ENCODE measurements around the gene GALM.
A peak's percentile ranks its signal among the peaks of the same experiment; 100 is the strongest.
"Not testable (repeated sequence)": the region's sequence is repeated elsewhere in the genome, so short reads cannot be mapped to it uniquely, and the experiment has no call there.

GALM gene

DNA sequence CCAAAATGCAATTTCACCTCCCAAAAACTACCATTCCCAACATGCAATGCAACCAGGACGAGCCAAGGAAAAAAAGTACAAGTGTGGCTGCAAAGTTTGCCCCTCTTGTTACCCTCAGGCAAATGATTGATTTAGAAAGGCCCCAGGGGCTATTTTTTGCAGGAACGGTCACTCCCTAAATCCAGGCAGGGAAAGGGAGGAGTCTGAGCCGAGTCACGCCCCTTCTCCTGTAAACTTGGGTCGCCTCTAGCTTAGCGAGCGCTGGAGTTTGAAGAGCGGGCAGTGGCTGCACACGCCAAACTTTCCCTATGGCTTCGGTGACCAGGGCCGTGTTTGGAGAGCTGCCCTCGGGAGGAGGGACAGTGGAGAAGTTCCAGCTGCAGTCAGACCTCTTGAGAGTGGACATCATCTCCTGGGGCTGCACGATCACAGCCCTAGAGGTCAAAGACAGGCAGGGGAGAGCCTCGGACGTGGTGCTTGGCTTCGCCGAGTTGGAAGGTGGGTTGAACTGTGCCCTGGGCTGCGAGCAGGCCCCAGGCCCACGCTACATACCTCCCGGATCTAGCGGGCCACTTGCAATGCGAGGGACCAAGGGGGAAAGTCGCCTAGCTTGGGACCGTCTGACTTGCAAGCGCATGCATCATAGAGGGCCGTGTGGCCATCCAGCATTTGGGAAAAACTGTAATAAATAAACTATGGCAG, at the start of gene GALM:
Gene GALM, plus strand, starts transcription at position 261 of the 702 bp plus-strand sequence. Its CDS starts 48 bp downstream, at position 309.
- DNase-seq = peak; percentile 23 to 81 (median 50)

GRCh38 chr2:38617301-38617700, 48.6 kb upstream of the GALM start:
- no peak for DNase-seq
- intact Hi-C loops (cut with DNase I) = no loop called here

More for the DNA sequence above, at the start of gene GALM:
- intact Hi-C loops (cut with DNase I) = loop anchor here (10.0 kb wide), 1 partner anchor 61 kb away; the partner anchor contains the start of gene HNRNPLL

- DNase-seq = no peak
- intact Hi-C loops (cut with DNase I) = no loop called here
Observed at GRCh38 chr2:38619458-38620164, 46.3 kb upstream of the GALM start.

DNA sequence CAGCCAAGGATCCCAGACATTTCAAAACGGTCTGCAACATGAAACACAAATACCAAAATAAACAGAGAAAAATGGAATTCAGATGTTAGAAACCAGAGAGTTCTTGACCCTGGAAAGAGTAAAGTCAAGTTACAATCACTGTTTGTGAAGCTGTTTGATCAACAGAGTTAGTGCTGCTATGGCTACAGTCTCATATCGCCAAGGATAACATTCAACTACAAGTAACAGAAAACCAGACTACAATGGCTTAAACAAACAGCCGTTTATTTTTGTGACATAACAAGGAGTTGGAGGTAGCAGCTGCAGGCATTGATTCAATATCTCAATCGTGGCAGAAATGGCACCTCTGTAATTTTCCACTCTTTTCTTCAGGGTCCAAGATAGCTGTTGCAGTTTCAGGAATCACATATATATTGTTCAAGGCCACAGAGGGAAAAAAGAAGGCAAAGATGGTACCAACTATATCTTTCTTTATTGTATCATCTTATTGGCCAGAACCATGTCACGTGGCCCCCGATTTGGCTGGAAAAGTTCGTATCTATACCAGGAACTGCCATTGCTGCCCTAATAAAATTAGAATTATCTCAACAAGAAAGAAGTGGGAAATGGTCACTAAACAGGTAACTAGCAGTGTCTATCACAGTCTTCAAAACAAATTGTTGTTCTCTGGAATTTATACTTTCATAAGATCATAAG, 45.5 kb upstream of the GALM start:
- intact Hi-C loops (cut with DNase I) = no loop called here
- DNase-seq = no peak

GRCh38 chr2:38621018-38621417, 44.9 kb upstream of the GALM start:
- intact Hi-C loops (cut with DNase I) = no loop called here
- DNase-seq = no peak

- no peak for DNase-seq
- intact Hi-C loops (cut with DNase I) = no loop called here
Observed at GRCh38 chr2:38622210-38622609, 43.7 kb upstream of the GALM start.

GRCh38 chr2:38626326-38627035, 39.4 kb upstream of the GALM start:
- intact Hi-C loops (cut with DNase I) = no loop called here
- DNase-seq = peak in 1 of 42 donors; percentile 2

GRCh38 chr2:38627391-38627790, 38.5 kb upstream of the GALM start:
- intact Hi-C loops (cut with DNase I) = no loop called here
- no peak for DNase-seq

- intact Hi-C loops (cut with DNase I) = no loop called here
- DNase-seq = no peak
Observed at GRCh38 chr2:38629684-38630083, 36.2 kb upstream of the GALM start.

GRCh38 chr2:38631976-38632375, 33.9 kb upstream of the GALM start:
- intact Hi-C loops (cut with DNase I) = no loop called here
- peak in 1 of 42 donors; percentile 7 for DNase-seq

- intact Hi-C loops (cut with DNase I) = no loop called here
- no peak for DNase-seq
Observed at GRCh38 chr2:38632980-38633379, 32.9 kb upstream of the GALM start.

DNA sequence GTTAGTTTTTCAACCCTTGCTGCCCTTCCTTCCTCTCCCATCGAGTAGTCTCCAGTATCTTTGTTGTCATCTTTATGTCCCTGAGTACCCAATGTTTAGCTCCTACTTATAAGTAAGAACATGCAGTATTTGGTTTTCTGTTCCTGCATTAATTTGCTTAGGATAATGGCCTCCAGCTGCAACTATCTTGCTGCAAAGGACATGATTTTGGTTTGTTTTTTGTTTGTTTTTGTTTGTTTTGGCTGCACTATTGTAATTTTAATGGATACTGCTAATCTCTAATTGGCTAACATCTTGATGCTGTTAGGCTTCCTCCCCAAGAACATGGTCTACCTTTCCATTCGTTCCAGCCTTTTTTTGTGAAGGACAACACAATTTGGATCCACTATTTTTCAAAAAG, 32.0 kb upstream of the GALM start:
- DNase-seq = no peak
- intact Hi-C loops (cut with DNase I) = no loop called here

GRCh38 chr2:38634684-38635083, 31.2 kb upstream of the GALM start:
- DNase-seq = peak in 1 of 42 donors; percentile 5
- intact Hi-C loops (cut with DNase I) = no loop called here

DNA sequence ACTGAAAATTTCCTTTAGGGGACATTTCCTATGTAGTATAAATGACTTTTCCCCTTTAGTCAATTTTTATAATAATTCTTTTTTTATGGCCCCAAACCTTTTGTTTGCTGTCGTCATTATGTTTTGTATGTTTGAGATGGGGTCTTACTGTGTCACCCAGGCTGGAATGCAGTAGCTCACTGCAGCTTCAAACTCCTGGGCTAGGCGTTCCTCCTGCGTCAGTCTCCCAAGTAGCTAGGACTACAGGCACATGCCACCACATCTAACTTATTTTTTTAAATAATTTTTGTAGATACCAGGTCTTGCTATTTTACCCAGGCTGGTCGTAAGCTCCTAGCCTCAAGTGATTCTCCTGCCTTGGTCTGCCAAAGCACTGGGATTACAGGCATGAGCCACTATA, 30.8 kb upstream of the GALM start:
- peak in 1 of 42 donors; percentile 21 for DNase-seq
- intact Hi-C loops (cut with DNase I) = no loop called here

- DNase-seq = peak in 1 of 42 donors; percentile 7
- intact Hi-C loops (cut with DNase I) = no loop called here
Observed at GRCh38 chr2:38636069-38636468, 29.8 kb upstream of the GALM start.

- DNase-seq; intact Hi-C loops (cut with DNase I): not testable (repeated sequence)
Observed at GRCh38 chr2:38642373-38643017, 23.4 kb upstream of the GALM start.

DNA sequence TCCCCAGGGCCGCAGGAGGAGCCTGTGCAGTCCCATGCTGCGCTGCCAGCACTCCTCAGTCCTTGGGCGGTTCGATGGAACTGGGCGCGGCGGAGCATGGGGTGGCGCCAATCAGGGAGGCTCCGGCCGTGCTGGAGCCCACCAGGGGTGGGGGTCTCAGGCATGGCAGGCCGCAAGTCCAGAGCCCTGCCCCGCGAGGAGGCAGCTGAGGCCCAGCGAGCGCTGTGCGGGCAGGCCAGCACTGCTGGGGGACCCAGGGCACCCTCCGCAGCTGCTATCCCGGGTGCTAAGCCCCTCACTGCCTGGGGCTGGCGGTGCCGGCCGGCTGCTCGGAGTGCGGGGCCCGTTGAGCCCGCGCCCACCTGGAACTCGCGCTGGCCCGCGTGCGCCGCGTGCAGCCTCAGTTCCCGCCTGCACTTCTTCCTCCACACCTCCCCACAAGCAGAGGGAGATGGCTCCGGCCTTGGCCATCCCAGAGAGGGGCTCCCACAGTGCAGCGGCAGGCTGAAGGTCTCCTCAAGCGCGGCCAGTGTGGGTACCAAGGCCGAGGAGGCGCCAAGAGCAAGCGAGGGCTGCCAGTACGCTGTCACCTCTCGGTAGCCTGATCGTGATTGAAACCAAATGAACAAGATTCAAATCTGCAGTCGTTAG, 22.8 kb upstream of the GALM start:
- DNase-seq = no peak
- intact Hi-C loops (cut with DNase I) = no loop called here
